ENCODE measurements around the gene USP30.
A peak's percentile ranks its signal among the peaks of the same experiment; 100 is the strongest.

USP30 gene

DNA sequence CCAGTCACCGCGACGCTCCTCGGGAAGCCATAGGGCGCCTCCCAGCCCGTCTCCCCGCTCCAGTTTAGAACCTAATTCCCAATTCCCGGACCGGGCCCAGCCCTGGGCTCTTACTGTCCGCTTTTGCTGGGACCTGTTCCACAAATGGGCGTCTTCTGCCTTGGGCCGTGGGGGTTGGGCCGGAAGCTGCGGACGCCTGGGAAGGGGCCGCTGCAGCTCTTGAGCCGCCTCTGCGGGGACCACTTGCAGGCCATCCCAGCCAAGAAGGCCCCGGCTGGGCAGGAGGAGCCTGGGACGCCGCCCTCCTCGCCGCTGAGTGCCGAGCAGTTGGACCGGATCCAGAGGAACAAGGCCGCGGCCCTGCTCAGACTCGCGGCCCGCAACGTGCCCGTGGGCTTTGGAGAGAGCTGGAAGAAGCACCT, 45.8 kb downstream of the USP30 start:
- no peak for DNase-seq

DNA sequence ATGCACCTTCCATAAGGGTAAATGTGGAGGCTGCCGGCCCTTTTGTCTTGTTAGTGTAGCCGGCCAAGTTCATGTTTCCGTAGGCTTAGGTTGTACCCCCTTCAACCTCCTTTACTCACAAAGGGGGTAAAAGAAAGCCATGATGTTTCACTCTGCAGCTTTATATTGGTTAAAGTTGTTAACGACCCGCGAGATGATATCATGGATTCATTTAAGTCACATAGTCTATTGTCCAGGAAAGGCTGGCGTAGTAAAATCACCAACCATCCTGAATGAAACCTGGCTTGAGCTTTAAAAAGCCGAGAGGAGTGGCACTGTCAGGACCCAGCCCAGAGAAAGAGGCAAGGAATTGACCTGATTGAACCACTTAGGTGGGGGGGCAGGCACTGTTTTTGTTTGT, 46.3 kb downstream of the USP30 start:
- DNase-seq: no peak

DNA sequence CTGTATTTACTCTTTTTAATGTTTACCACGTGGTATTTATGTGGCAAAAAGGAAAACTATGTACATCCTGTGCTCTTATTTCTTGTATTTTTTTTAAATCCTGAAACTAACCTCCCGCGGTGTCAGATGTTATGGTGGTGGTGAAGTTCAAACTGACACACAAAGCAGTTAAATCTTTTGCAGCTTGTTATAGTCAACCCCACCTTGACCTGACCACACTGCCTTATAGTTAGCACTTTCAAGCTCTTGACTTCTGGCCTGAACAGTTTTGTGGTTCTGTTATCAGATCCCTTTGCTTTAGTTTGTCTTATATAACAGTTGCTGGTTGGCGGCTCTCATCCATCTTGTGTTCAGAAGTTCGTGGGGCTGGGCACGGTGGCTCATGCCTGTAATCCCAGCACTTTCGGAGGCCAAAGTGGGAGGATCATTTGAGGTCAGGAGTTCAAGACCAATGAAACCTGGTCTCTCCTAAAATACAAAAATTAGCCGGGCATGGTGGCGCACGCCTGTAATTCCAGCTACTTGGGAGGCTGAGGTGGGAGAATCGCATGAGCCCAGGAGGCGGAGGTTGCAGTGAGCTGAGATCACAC, 47.1 kb downstream of the USP30 start:
- no peak for DNase-seq

DNA sequence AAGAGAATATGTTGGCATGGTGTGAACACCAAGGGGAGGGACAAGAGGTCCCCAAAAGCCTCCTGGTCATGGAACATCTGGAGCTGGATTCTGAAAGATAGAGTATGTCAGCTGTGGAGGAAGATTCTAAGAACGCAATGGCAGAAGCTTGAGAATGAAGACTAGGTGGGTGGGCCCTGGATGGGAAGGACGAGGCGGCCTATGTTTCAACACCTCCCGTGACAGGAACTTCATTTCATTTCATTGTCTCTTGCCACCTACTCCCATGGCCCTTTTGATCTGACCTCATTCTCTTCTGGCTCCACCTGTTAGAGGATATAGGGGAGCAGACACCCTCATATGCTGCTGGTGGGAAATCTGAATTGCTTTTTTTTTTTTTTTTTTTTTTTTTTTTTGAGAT, 48.4 kb downstream of the USP30 start:
- no peak for DNase-seq

DNA sequence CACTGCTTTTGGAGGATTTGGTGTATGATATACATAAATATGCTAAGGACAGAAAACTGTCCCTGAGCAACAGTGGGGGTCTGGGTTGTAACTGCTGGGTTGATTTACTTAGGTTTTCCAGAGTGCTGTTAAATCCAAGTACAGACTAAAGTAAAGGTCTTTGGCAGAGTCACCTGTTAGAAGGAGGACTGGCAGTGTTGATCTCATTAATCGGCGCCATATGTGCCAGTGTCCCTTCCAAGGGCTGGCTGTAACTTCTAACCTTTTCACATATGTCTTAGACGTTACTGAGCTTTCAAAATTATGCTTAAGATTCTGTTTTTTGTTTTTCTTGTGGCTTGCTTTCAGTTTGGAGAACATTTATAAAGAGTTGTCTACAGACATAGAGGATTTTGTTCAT, 50.1 kb downstream of the USP30 start:
- DNase-seq: no peak

DNA sequence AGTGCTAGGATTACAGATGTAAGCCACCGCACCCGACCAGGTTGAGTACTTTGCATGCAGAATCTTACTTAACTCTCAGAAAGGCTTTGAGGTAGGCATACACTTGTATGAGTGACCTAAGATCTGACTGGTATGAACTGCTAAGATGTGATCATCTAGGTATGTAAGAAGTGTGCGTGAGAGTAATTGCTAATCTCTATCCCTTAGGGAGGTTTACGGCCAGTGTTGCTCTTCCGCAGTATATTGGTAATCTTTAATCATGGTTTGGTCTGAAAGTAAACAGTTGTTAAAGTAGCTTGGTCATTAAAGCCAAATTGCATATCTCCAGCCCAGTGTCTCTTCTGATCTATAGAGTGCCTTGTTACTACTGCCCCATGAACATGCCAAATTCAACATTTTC, 52.8 kb downstream of the USP30 start:
- no peak for DNase-seq

DNA sequence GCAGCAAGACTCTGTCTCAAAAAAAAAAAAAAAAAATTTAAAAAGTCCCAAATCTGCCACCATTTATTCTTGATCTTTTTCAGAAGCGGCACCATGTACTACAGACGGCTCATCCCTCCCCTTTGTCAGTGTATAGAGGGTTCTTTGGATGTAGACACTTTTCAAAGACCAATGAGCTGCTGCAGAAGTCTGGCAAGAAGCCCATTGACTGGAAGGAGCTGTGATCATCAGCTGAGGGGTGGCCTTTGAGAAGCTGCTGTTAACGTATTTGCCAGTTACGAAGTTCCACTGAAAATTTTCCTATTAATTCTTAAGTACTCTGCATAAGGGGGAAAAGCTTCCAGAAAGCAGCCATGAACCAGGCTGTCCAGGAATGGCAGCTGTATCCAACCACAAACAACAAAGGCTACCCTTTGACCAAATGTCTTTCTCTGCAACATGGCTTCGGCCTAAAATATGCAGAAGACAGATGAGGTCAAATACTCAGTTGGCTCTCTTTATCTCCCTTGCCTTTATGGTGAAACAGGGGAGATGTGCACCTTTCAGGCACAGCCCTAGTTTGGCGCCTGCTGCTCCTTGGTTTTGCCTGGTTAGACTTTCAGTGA, 57.5 kb downstream of the USP30 start:
- DNase-seq: no peak

DNA sequence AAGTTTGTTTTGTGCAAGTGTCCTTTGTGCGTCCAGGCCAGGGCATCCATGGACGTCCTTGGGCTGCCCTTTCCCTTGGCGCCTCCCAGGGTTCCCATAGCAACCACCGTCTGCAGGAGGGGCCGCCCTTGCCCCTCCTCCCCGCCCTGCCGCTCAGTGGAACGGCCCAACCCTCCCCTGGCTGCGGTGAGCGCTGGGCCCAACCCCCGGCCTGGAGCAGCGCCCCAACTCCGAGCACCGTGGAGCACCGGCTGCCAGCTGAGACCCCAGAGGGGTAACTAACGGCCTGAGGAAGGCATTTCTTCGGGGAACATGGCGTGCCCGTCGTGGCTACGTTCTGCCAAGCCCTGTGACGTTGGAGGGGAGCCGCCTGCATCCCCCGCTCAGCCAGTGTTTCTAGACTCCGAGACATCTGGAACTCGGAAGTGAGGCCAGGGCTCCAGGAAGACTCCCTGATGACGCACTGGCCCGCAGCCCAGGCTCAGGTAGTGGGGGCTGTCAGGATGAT, 58.7 kb downstream of the USP30 start:
- DNase-seq: peak; percentile 56 to 63

DNA sequence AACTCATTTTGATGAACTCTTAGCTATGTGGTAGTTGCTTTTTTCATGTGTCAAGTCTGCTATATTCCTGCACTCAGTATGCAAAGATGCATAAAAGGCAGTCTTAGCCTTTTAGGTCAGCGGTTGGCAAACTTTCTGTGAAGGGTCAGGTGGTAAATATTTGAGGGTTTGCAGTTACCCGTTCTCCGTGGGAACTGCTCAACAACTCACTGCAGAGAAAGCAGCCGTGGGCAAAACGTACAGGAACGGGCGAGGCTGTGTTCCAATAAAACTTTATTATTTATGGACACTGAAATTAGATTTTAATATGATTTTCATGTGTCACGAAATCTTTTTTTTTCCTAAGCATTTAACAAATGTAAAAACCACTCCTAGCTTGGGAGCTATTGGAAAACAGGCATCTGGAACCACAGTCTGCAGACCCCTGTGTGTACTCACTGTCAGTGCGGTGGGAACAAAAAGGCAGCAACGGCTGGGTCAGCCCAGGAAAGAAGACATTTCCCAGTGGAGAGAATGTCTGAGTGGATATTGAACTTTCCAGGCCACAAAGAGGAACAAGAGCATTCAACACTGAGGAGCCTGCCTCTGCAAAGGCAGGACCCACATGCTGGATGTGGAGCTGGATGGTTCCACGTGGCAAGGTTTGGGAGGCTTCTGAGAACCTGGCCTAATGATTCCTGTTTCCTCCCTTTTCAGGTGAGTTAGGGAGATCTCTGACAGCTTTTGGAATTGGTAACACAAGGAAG, 60.5 kb downstream of the USP30 start:
- no peak for DNase-seq

DNA sequence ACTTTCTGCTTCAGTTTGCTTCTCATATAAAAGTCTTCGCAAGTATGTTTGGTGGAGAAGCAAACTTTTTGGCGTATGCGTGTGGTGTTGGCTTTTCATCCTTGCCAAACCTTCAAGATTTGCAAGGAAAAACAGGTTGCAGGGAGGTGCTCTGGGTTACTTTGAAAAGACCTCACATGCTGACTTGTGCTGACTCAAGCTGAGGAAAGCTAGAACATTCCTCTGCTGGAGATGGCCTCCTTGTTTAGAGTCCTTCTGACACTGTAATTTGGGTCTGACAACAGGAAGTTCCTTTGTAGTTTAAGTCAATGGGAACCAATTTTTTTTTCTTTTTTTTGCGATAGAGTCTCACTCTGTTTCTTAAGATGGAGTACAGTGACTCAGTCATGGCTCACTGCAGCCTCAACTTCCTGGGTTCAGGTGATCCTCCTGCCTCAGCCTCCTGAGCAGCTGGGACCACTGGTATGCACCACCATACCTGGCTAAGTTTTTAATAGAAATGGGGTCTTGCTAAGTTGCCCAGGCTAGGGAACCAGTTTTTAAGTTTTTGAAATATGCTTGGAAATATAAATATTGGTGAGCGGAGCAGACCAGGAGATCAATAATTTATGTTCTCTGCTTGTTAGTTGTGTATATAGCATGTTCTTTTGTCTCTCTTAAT, 61.4 kb downstream of the USP30 start:
- DNase-seq: no peak

DNA sequence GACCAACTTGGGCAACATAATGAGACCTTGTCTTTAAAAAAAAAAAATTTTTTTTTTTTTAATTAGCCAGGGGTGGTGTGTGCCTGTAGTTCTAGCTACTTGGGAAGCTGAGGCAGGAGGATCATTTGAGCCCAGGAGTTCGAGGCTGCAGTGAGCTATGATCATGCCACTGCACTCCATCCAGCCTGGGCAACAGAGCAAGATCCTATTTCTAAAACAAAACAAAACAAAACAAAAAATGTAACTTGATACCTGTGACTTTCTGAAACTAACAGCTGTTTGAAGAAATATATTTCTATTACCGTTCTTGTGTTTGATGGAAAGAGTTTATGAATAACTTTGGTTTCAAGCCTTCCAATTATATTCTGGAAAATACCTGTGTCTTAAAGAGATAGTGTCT, 62.3 kb downstream of the USP30 start:
- no peak for DNase-seq

DNA sequence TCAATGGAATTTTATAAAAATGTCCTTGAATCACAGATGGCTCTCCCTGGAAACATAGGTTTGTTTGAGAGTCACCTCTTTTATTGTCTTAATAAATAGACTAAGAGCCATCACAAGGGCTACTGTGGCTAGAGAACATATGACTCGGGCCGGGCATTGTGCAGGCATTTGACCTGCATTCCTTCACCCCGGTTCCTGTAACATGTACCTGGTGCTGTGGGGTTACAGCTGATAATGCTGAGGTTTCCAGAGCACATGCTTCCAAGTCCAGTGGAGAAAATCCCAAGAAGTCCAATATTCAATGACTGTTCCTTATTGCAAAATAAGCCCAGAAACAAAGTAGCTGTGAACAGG, 63.0 kb downstream of the USP30 start:
- DNase-seq: no peak

DNA sequence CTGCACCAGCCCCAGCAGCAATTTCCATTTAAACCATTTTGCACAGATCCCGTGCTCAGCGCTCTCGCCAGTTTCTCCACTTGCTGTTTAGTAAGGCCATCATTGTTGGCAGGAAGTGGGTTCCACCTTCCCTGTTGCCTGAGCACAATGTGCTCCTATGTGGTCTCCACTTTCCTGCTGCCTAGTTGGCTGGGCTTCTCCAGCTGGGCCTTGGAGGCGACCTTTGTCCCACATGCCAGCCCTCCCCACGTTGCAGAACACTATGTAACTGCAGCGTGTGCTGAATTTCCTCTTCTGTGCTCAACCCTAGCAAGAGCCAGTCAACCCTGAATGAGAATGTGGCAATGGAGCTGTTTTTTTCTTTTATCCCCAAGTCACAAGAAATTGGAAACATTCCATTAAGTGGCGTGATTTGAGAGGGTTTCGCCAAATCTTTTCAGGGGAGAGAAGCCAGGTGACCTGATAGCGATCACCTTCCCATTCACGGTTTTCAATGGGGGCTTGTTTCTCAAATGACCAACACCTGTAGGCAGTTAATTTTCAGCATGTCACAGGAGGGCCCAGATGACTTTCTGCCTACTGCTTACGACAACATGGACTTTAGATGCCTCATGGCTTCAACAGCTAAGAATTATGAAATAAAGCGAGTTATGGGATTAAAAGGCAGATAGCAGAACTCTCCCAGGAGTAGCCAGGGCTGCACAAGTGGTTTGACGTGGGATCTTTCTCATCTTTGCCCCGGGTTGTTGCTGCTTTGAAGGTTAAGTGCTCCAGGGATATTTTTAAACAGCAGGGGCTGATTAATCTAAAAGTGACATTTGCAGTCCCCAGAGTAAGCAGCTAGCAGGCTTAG, 63.6 kb downstream of the USP30 start, which contains the start of gene ACACB:
ACACB (plus strand) TSS at position 830 of the 853 bp plus-strand sequence. CDS start 22,819 bp downstream, outside the sequence.
- no peak for DNase-seq

DNA sequence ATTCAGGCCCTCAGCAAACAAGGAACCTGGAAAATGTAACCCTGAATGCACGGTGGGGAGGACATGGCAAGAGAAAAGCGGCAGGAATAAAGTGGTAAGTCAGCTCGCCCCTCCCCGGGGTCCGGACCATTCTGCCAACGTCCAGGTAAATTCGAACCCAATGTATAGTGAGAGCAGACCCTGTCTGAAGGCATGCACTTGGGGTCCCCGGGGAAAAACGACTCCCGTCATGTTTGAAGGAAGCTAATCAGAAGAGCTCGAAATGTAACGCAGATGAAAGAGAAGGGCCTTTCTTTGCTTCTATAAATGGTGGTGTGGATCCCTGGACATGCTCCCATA, 64.2 kb downstream of the USP30 start:
- no peak for DNase-seq

DNA sequence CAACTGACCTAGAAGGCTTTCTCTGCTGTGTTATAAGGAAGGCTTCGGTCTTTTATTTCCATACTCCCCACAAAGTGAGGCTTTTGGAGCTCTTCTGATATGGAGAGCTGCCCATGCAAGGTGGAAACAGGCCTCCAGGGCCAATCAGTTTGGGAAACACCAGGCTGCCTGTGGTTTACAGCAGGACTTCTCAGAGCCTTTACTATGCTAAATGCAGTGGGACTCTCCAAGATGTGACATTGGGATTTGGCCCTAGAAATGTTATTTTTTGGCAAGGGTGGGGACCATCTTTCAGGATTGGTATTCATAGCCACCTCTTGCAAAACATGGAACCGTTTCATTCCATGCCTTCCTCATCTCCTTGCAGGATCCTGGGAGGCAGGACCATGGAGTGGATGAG, 67.7 kb downstream of the USP30 start:
- DNase-seq: no peak

DNA sequence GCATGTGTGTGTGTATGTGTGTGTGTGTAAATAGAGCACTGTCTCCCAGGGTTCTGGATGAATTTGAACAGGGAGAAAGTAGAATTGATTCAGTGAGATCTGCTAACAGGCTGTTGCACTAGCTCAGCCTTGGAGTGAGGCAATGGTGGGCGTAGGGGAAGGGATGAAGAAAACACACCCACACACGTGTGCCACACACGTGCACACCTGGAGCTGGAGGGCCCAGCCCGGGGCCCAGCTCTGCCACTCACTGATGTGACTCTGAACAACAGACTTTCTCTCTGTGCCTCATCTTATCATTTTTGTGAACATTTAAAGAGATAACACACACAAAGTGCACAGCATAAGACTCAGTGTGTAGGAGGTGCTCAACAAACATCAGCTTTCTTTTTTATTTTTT, 68.2 kb downstream of the USP30 start:
- no peak for DNase-seq

DNA sequence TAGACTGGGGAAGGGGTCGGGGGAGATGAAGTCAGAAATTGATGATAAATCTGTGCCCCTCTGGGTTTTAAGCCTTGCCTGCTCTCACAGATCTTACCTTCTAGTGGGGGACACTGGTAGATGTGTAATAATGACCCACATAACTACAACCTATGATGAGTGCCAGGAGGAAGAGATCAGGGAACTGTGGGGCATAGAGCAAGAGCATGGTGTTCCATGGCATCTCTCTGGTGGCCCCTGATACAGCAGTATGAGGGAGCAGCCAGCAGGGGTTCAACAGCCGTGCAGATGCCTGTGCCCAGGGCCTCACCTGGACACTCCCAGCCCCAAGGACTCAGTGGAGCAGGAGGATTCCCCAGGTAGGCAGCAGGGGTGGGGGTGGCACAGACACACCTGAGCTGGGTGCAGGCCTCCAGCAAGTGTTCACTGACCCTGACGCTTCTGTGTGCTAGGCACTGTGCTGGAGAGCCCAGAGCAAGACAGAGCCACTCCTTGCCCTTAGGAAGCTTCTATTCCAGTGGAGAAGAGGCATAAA, 69.0 kb downstream of the USP30 start:
- no peak for DNase-seq

DNA sequence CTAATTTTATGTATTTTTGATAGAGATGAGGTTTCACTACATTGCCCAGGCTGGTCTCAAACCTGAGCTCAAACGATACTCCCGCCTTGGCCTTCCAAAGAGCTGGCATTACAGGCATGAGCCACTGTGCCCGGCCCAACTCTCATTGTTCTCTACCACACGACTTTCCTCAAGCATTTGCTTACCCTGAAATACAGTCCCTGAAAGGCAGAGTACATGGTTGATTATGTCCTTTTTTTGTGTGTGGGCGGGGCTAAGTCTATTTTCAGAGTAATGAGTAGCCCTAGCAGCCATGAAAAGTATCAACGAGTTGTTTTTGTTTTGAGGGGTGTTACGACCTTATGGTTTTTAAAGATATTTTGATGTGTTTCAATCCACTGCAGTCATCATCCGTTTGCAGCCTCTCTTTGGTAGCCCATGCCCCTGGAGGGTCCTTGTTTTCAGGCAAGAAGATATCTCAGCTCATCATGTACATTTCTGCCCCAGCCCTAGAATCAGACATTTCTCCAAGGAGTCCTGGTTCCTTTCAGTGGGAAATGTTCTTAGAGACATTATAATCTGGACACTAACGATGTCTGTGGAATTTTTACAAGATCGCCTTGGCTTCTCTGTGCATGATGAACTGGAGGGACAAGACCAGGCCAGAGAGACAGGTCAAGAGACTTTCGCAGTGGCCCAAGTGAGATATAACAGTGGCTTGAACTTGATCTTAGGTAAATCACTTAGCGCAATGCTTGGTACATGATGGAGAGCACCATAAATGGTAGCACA, 72.7 kb downstream of the USP30 start:
- no peak for DNase-seq

DNA sequence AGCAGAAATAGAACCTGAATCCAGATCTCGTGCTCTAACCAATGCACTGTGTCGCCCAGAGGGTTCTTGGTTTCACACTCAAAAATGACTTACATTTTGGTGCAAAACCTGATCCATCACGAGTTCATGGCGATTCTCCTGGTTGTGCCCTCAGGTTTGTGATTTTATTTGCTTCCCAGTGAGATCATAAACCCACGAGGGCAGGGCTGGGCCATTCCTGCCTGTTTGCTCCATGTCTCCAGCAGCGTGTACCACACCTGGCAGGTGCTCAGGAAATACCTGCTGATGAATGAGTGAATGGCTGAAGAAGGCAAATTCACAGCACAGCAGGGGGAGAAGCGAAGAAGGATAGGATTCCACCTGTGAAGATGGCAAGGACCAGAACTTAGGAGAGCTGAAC, 73.4 kb downstream of the USP30 start:
- DNase-seq: no peak

DNA sequence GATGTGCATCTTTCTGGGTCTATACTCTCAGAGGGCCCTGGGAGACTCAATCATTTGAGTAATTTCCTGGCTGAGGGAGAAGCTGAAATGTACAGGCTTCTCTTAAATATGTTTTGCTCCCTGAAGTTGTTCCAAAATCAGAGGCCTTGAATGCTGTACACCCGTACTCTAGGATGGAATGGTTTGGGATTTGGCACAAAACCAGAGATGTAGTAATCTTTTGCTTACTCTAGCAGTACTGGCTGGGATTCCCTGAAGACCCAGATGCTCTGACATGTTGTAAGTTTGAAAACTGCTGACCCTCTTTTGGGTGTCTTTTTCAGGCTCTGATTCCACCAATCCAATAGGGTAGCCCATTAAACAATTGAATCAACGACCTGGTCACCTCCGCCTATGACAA, 74.4 kb downstream of the USP30 start:
- no peak for DNase-seq

DNA sequence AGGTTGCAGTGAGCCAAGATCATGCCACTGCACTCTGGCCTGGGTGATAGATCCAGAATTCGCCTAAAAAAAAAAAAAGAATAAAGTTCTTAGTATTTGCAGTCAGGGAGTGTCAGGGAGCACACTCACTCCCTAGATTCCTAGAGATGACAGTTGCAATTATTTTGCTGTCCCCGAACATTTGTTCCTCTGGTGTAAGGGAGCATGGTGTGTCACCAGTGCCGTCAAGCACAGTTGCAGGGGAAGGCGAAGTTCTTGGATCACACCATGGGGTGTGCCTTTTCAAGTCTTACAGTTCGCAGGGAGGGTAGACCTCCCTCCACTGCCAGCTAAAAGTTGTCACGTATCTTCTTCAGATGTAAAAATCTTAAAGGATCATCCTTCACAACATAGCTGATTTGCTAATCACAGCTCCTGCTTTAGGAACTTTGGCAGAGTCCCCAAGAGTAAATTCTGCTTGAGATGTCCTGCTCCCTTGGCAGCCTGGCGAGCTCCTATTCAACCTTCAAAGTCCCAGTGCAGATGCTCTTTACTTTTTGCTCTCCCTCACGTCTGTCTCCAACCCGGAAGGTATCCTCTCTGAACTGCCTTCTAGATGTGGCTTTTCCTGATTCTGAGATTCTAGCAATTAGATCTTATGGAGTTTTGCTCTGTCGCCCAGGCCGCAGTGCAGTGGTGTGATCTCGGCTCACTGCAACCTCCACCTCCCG, 75.3 kb downstream of the USP30 start:
- DNase-seq: no peak
